Kidney epithelial cell (primary cell): Measurements from ENCODE around the gene MLST8. TPM values are rescaled to one million over a fixed set of nuclear protein-coding genes. Genes with fewer than 3 reads are reported as not detected.

Source experiments
- DNase-seq: peaks from one replicate; pipeline ENCODE4 v3.0.0-alpha.2; 2010; ENCODE audit warnings: low read depth
- H3K27me3 ChIP-seq: 2 replicates; pipeline ENCODE4 v1.6.0; 2011; ENCODE audit warnings: low read length; ENCODE audit not compliant: control insufficient read depth, insufficient read depth
- H3K36me3 ChIP-seq: 2 replicates; pipeline ENCODE4 v1.5.1; 2011; ENCODE audit warnings: low read length; ENCODE audit not compliant: control insufficient read depth, insufficient read depth
- H3K4me3 ChIP-seq: 2 replicates; pipeline ENCODE4 v1.5.1; 2011; ENCODE audit warnings: low read depth, mild to moderate bottlenecking, control low read depth, low read length
- CTCF ChIP-seq: IDR thresholded peaks from 2 replicates; pipeline ENCODE4 v1.5.1; 2011; ENCODE audit warnings: mild to moderate bottlenecking, moderate library complexity, low read length, control low read depth, inconsistent platforms; ENCODE audit not compliant: insufficient read depth, poor library complexity, severe bottlenecking
- total RNA-seq: library from RNA; depleted of rRNA; stranded (reverse); fragments of >200 nt; gene quantifications from 2 replicates; pipeline ENCODE4 v1.2.3, GENCODE V29; 2015

MLST8 gene
- total RNA-seq, 1 donor from 2014 or later: 77.2 TPM

DNA sequence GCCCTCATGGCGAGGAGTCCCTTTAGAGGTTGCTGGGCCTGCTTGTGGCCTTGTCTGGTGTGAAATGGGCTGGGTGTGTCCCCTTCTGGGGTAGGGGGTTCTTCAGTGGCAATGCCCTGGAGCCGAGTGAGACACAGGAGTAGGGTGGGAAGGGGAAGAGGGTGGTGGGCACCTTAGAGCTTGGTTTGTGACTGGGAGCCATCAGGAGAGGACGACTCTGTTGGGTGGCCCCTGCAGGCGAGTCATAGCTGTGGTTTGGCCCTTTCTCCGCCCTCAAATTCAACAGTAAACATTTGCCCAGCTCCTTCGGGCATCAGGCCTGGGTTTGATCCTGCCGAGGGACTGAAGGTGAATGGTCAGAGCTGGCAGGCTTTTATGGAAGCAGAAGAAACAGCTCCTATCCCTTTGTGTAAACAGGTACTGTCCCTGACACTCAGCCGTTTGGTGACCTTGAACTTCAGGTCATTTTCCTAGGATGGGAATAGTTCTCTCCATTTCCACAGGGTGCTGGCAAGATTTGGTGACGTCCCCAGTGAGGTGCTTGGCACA, 21.1 kb downstream of the MLST8 start:
- DNase-seq: no peak
- H3K27me3 ChIP-seq: no peaks in the 10 kb centered on the region
- no peak for TF ChIP-seq CTCF
- no peak overlapping the region for H3K4me3 ChIP-seq
- no peaks in the 10 kb centered on the region for H3K36me3 ChIP-seq

- no peak for DNase-seq
- no peaks in the 10 kb centered on the region for H3K27me3 ChIP-seq
- H3K36me3 ChIP-seq: no peaks in the 10 kb centered on the region
- no peak overlapping the region for H3K4me3 ChIP-seq
- no peak for TF ChIP-seq CTCF
These were observed 21.7 kb downstream of the MLST8 start for GRCh38 chr16:2226918-2227317.

- TF ChIP-seq CTCF: no peak
- no peak for DNase-seq
- Histone ChIP-seq H3K4me3 (no peak overlapping the region), H3K36me3 (no peaks in the 10 kb centered on the region), H3K27me3 (no peaks in the 10 kb centered on the region)
These were observed 23.0 kb downstream of the MLST8 start for GRCh38 chr16:2228161-2228824.

- no peaks in the 10 kb centered on the region for H3K27me3 ChIP-seq
- DNase-seq: no peak
- no peak for TF ChIP-seq CTCF
- H3K36me3 ChIP-seq: no peaks in the 10 kb centered on the region
- H3K4me3 ChIP-seq: no peak overlapping the region
These were observed 23.8 kb downstream of the MLST8 start for GRCh38 chr16:2229091-2229490.

DNA sequence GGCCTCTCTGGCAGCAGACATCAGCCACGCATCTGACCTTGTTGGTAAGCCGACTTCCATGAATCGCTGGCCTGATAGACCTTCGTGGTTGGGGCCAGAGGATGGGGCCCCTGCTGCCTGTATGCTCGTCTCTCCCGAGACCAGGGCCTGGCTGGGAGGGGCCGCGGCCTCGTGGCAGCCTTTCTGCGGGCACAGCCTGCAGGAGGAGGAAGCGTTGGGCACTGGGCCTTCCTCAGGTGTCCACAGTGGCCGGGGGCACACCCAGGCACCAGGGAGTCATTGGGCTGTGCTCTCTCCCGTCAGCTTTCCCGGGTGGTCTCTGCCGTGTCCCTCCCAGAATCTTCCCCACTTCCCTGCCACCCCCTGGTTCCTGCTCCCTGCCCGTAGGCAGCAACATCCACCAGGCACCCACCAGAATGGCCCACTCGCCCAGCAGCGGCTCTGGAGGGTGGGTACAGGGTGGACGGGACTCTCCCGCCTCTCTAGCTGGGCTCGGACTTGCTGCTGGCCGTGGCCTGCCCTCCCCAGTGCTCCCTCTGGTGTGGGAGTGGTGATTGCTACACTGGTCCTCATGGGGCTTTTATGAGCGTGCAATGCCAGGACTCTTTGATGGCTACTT, 24.5 kb downstream of the MLST8 start:
- no peak for DNase-seq
- Histone ChIP-seq H3K27me3 (no peaks in the 10 kb centered on the region), H3K36me3 (no peaks in the 10 kb centered on the region), H3K4me3 (no peak overlapping the region)
- TF ChIP-seq CTCF: no peak
